ENCODE data around the gene FATE1. TPM values are rescaled to one million over a fixed set of nuclear protein-coding genes. Genes with fewer than 3 reads are reported as not detected.
"Not testable (repeated sequence)": the region's sequence is repeated elsewhere in the genome, so short reads cannot be mapped to it uniquely, and the experiment has no call there.

The FATE1 gene, protein sequence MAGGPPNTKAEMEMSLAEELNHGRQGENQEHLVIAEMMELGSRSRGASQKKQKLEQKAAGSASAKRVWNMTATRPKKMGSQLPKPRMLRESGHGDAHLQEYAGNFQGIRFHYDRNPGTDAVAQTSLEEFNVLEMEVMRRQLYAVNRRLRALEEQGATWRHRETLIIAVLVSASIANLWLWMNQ
- not detected in 2 replicates for polyA plus RNA-seq (2014; cell fraction: cytosol; rRNA removed)
- polyA plus RNA-seq (2014; cell fraction: nucleus; rRNA removed): not detected in 2 replicates

DNA sequence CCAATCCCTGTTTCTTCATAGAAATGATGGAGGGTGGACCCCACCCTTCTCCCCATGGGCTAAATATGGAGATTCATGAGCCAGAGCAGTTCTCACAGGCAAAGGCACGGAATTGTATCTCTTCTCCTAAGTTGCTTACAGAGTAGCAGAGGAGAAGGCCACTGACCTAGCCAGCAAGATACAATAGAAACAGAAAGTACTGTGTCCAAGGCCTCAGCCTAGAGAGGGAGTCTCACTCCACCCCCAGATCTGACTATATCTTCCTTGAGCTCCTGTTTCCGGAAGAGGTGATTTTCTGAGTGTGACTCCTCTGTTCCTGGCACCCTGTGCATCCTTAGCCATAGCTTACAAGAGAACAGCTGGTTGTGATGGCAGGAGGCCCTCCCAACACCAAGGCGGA lies at the start of gene FATE1:
Gene FATE1, plus strand, starts transcription at position 284 of the 400 bp plus-strand sequence. Its CDS starts 85 bp downstream, at position 369.
- no peak for DNase-seq (ENCODE audit: low spot score)

DNA sequence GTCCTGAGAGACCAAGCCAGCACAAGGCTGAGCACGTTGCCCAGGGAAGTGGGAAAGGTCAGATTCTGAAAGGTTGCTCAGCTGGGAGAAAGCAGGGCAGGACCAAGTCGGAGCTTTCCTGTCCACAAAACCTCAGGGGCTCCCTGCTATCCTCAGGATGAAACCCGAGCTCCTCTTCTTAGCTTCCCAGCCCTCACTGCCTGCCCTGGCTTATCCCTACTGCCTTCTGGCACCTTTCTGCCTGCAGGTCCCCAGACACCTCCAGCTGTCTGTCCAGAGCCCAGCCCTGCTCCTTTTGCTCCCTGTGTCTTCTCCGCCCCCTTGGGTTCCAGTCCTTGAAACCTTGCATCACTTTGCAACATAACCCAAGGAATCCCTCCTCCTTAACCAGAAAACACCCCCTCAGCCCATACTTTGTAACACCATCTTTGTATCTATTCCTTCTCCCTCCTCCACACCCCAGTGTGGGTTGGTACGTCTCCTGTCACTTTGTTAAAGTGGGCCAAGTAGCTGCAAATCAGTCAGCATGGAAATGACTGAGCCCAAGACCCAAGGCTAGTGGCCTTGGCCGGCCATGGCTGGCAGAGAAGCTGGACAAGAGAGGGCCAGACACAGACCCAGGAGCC lies 40.6 kb upstream of the FATE1 start:
- no peak for DNase-seq (ENCODE audit: low spot score)

DNA sequence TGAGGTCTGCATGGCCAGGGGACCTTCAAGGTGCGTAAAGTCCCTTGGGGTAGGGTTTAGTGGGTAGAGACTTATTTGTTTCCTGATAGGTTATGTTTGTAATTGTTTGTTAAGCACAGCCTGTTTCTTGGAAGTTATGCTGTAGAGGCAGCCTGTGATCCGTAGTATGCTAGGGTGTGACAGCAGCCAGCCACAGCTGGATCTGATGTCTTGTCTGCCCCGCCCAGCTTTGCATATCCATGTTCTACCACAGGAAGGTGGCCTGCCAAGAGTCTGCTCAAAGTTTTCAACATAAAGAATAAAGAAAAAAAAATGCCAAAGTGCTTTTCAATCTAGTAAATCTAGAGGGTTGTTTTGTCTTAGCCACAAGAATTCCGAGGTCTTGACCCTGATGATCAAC lies 39.6 kb upstream of the FATE1 start:
- no peak for DNase-seq (ENCODE audit: low spot score)

DNA sequence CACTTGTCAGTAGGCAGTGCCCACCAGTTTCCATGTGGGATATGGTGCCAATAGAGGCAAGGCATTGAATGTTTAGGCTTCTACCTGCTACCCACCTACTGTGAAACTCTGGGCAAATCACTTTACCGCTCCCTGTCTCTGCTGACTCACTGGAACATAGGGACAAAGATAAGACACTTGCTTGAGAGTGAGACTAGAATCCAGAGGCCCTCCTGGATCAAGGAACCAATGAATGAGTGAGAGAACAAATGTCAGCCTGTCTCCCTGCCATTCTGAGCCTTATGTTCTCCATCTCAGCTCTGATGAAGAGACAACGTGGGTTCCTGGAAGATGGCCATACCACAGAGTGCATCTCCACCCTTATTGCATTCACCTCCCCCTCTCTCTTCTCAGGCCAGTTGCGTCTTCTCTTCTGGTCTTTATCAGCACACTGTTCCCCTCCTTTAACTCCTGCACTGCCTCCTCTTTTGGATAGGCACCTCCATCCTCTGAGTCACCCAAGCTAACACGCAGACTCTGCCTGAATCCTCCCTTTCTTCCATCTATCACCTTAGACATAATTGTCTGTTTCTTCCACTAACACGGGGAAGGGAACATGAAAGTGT lies 35.9 kb upstream of the FATE1 start:
- no peak for DNase-seq (ENCODE audit: low spot score)

DNA sequence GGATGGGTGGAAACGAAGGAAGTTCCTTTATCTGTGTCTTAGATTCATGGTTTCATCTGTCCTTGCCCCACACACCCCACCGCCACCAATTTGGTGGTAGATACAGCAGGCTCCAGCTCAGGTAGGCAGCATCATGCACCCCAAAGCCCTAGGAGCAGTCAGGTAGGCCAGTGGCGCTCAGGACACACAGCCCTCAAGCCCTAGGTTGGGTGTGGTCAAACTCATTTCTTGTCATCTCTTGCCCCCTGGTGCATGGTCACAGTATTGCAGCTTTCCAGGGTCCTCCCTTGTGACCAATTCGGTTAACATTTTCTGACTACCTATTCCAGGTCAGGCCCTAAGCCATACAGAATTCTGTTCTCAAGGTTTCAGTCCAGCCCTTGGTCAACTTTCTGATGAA lies 35.0 kb upstream of the FATE1 start:
- DNase-seq (ENCODE audit: low spot score): peak; percentile 29

DNA sequence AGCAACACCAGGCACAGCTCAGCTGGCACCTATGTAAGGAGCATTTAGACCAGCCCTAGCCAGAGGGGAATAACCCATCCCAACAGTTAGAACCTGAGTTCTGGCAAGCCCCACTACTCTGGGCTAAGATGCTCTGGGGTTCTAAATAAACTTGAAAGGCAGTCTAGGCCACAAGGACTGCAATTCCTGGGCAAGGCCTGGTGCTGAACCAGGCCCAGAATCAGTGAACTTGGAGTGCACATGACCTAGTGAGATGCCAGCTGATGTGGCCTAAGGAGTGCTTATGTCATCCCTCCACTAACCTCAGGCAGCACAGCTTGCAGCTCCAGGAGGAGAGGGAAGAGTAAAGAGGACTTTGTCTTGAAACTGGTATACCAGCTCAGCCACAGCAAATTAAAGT lies 28.2 kb upstream of the FATE1 start:
- DNase-seq (ENCODE audit: low spot score): no peak

DNA sequence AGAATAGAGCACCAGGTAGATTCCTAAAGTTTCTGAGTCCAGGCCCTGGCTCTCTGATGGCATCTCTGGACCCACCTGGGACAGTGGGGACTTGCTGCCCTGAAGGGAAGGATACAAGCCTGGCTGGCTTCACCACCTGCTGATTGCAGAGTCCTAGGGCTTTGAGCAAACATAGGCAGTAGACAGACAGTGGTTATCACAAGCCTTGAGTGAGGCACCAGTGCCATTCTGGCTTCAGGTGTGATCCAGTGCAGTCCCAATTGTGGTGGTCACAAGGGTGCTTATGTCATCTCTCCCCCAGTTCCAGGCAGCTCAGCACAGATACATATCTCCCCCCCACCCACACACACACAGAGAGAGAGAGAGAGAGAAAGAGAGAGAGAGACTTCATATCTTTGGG lies 27.1 kb upstream of the FATE1 start:
- no peak for DNase-seq (ENCODE audit: low spot score)

DNA sequence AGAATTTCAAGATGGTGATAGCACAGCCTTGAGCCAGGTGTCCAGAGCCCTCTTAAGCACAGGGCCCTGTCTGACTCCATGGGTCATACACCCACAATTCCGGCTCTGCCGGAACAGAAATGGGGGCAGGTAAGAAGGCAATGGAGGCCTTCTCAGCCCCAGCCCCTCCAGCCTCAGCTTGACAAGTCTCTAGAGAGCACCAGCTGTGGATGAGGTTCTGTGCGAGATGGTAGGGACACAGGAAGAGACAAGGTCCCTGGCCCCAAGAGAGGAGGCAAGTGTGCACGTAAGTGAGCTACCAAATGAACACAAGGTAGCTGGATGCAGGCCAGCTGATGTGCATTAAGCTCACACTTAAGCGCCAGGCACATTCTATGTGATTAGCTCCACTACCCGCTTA lies 23.0 kb upstream of the FATE1 start:
- DNase-seq (ENCODE audit: low spot score): no peak

DNA sequence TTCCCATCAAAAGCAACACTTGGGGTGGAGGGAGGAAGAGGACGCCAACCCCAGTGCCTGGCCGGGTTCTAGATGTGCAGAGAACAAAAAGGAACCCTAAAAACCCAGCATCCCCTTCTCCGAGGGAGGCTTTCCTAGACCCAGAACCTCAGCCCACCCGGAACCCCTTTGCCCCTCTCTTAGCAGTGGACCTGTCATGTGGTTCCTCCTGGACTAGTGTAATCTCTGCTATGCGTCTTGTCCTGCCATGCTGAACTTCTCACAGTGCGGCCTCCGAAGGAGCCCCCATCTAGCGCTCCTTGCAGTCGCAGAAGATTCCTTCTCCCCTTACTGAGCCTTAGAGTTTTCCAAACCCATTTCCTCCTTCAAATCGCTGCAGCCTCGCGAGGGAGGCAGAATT lies 21.7 kb upstream of the FATE1 start:
- DNase-seq (ENCODE audit: low spot score): no peak

DNA sequence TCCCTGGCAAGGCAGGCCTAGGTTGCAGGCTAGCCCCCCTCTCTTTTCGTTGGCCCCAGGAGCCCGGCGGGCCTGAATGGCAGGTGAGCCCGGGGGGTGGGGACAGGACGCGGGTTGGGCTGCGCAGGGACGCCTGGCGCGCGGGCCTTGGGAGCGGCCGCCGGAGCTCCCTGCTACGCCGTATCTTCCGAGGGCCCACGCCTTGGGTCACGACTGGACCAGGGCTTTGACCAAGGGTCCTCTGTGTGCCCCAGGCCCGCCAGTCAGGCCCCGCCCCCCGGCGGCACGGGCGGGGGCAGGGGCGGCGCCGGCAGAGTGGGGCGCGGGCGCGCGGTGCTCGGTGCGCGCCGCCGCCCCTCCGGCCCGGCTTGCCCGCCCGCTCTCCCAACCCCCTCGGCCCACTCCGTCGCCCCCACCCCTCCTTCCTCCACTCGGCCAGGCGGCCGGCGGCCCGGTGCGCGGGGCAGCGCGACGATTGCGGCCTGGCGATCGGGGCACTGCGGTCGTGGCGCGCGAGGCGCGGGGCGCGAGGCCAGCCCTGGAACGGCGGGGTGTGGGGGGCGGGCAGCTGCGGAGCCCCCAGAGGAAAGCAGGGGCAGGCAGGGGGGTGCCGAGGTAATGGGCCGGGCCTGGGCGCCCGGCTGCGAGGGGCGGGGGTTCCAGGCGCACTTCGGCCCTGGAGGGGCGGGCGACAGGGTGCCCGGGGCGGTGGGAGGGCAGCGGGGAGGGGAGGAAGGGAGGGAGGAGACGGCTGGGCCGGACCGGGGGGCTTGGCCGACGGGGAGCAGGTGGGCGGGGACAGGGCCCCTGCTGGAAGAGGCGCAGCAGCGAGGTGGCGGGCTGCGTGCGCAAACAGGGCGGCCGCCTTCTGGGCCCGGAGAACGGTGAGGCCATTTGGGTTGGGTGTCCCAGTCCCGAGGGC lies 20.9 kb upstream of the FATE1 start, which contains the start of gene PRRG3:
Gene PRRG3, plus strand, starts transcription at position 798 of the 922 bp plus-strand sequence. CDS start 3,357 bp downstream, outside the sequence.
- DNase-seq (ENCODE audit: low spot score): no peak

DNA sequence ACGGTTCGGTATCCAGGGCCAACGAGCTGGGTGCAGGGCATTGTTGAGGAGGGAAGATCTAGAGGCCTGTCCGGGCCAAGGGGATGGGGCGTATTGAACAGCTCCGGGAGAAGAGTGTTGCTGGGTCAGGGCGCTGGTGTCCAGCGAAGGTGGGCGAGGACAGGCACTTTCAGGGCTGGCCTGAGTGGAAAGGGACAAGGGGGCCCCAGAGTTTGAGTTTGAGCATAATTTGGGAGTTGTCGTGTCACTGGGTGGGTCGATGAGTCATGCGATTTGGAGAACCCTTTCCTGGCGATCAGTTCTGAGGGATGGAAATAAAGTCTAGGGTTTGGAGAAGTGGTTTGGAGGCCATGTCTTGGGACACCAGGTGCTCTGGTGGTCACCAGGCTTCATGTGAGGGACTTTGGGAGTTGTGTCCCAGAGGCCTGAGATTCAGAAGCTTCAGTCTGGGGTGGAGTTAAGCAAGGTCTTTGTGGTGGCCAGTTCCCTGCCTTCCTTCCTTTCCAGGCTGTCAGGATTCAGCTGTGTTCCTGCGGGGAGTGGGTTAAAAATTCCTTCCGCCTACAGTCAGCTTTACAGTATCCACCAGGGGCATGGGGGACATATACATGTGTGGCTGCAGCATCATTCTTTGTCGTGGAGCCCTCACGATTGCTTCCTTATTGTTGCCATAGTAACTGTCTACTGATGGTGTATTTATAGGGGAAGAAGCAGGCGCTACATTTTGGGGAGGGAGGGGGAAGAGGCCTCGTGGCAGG lies 20.1 kb upstream of the FATE1 start:
- no peak for DNase-seq (ENCODE audit: low spot score)

DNA sequence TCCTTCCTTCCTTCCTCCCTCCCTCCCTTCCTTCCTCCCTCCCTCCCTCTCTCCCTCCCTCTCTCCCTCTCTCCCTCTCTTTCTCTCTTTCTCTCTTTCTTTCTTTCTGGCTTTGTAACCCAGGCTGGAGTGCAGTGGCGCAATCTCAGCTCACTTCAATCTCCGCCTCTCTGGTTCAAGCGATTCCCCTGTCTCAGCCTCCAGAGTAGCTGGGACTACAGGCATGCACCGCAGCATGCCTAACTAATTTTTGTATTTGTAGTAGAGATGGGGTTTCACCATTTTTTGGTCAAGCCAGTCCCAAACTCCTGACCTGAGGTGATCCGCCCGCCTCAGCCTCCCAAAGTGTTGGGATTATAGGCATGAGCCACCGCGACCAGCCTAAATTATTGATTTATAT lies 18.8 kb upstream of the FATE1 start:
- not testable (repeated sequence) for DNase-seq (ENCODE audit: low spot score)

DNA sequence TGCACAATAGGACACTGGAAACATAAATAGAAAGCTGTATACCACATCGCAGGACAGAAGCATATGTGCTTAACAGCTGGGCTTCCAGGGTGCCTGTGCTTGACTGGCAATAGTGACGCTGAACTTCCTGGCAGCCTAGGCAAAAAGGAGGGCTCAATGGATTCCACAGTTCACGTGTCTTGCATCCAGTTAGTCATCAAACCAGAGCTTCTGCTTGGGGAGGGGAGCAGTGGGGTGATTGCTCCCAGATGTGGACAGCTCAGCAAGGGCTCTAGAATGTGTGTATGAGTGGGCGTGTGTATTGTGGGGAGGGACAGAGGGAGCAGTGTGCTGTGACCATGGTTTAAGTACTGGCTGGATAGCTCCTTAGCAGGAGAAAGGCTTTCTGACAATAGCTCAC lies 18.3 kb upstream of the FATE1 start:
- DNase-seq (ENCODE audit: low spot score): no peak

DNA sequence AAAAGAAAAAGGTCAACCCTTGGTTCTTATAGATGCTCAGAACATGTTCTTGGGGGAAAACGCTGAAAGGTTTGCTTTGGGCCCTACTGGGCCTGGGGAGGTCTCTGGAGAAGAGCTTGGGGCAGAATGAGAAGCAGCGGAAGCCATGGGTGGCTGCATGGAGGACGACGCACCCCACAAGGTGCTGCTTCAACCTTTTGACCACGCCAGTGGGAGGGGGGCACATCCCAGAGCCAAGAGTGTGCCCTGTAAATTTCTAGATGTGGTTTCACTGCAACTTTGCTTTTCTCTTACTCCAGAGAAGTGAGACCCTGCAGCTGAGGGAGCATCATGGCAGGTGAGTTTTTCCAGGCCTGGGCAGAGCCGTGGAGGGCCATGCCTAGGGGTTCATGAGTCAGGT lies 17.4 kb upstream of the FATE1 start:
- no peak for DNase-seq (ENCODE audit: low spot score)

DNA sequence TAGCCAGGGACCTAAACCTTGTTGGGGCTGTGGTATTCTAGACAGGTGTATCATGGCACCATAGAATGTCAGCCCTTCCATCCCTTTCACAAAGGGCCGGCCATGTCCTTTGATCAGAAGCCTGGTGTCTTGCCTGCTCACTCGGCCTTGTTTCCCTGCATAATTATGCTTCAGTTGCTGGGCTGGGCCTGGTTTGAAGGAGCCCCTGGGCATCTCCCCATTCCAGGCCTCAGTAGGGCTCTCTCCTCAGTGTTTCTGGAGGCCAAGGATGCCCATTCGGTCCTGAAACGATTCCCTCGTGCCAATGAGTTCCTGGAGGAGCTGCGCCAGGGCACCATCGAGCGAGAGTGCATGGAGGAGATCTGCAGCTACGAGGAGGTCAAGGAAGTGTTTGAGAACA lies 16.1 kb upstream of the FATE1 start:
- DNase-seq (ENCODE audit: low spot score): no peak

DNA sequence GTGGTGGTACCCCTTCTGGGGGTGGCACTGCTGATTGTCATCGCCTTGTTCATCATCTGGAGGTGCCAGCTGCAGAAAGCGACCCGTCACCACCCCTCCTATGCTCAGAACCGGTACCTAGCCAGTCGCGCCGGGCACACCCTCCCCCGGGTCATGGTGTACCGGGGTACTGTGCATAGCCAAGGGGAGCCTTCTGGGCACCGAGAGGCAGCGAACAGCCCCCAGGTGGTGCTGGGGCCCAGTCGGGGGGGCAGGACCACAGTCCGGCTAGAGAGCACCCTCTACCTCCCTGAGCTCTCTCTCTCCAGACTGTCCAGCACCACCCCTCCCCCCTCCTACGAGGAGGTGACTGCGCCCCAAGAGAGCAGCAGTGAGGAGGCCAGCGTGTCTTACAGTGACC lies 15.3 kb upstream of the FATE1 start:
- DNase-seq (ENCODE audit: low spot score): no peak

DNA sequence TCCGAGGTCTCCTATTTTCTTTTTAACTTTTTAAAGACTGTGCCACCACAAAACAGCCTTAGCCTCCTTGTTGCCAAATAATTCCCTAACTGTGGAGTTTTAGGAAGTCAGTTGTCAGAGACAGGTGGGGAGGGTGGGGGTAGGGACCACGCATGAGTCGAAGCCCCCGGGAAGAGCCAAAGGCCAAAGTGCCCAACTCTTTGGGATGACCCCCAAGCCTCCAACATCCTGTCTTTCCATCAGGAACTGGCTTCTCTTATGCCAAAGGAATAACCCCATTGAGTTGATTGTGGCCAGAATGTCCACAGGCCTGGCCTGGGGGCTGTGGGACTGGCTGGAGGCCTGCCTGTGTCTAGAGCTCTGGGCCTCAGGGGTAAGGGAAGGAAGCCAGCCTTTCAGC lies 14.8 kb upstream of the FATE1 start:
- DNase-seq (ENCODE audit: low spot score): no peak

DNA sequence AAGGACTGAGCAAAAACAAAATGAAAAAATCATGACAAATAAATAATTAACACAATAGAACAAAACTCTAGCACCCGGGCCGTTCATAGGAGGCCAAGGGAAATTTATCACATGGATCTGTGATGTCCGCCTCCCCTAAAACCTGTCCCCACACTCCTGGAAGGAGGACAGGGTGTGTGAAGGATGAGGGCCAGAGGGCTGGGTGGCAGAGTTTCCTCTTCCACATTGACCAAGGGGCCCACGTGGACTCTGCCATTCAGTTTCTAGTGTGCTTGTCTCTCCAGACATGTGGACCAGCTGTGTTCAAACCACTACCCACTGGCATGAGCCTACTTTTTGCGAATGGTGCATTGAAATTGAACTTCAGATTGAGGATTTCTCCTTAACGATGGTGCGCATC lies 14.3 kb upstream of the FATE1 start:
- no peak for DNase-seq (ENCODE audit: low spot score)

DNA sequence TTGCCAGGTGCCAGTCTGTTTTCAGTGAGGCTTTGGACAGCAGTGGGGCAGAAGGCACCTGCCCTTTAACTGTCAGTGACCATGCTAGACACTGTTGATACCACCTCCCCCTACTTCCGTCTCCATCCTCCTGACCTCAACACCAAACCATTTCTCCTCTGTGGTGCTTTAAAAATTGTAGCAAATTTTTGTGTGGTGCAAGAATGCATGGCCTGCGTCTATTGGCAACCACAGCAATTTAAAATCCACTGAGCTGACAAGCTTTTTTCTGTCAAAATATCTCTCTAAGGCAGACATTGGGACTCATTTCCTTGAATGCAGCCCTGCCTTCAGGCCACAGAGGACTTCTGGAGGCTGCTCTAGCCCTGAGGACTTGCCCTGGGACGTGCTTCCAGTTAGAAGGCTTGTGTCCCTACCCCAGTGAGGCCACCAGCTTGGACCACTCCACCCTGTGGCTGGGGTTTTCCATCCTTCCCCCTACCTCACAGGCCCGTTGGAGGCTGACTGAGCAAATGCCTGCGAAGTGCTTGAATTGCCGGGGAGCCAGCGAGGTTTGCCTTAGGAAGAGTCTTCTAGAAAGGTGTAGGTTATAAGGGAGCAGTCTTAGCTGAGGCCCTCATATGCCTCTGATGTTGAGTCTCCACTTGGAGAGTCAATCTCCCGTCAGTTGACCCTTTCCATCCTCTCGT lies 13.7 kb upstream of the FATE1 start:
- no peak for DNase-seq (ENCODE audit: low spot score)

DNA sequence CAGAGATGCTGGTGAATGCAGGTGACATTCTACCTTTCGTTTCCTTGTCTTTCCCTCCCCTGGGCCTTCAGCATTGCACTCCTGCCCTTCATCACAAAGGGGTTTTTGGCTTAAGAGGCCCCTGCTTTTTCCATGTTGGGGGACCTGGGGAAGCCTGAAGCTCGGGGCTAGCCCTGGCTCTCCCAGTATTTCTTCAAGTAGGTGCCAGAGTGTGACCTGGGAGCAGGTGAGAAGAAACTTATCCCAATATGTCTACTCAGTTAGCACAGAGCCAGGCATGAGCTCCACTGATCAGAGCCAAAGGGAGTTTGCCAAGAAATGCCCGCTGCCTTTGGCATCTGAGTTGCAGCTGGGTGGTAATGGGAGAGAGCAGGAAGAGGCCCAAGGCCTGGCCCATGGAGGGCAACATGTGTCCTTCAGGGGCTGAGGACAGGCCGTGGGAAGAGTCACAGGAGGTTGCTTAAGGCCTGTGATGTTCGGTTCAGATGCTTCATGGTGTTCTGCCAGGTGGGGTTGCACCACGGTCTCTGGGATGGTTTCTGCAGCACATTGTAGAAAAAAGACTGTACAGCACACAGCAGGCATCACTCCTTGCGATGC lies 13.0 kb upstream of the FATE1 start:
- DNase-seq (ENCODE audit: low spot score): no peak

All from SK-N-DZ (cell line).